ENCODE results near the gene MGLL.

MGLL gene

DNA sequence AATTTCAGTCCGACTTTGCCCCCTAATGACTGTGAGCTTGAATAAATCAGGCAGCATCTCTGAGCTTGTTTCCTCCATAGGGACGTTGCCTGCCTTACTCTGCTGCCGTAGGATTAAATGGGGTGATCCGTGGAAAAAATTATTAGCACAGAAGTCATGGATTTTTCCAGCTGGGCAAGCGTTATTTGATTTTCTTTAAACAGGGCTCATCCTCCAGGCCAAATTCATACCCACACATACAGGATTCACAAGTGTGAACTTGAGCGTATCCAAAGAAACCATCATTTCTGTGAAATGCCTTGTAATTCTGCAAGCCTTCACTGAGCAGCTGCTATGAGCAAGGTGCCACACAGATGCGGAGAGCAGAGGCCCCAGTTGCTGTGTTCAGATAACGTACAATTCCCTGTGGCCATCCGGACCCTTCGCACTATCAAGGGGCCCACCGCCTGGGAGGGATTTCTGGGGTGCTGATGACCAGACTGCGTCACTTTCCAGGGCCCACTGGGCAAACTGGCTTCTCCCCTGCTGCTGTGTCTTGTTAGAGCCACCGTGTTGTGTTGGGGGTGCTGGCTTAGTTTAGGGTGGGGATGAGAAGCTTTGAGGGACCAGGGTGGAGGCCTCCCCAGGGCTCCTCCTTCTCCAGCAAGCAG is 61.4 kb downstream of the MGLL start:
- Histone ChIP-seq H3K4me3 (ENCODE audit: low read depth, low read length) (no peak overlapping the region), H3K36me3 (replicated peaks) (no peaks in the 10 kb centered on the region), H3K27me3 (replicated peaks) (no peaks in the 10 kb centered on the region), H3K27ac (no peak overlapping the region)
- no peak for DNase-seq
- TF ChIP-seq, protein P1, sequence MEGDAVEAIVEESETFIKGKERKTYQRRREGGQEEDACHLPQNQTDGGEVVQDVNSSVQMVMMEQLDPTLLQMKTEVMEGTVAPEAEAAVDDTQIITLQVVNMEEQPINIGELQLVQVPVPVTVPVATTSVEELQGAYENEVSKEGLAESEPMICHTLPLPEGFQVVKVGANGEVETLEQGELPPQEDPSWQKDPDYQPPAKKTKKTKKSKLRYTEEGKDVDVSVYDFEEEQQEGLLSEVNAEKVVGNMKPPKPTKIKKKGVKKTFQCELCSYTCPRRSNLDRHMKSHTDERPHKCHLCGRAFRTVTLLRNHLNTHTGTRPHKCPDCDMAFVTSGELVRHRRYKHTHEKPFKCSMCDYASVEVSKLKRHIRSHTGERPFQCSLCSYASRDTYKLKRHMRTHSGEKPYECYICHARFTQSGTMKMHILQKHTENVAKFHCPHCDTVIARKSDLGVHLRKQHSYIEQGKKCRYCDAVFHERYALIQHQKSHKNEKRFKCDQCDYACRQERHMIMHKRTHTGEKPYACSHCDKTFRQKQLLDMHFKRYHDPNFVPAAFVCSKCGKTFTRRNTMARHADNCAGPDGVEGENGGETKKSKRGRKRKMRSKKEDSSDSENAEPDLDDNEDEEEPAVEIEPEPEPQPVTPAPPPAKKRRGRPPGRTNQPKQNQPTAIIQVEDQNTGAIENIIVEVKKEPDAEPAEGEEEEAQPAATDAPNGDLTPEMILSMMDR (IDR thresholded peaks at IDR 0.05; ENCODE audit: low read depth, low read length, missing control alignments) = no peak
- in situ Hi-C loops (cut with HindIII; ENCODE audit: low pct_ligation_motif_present, low sequenced_read_pairs) = no loop called here

DNA sequence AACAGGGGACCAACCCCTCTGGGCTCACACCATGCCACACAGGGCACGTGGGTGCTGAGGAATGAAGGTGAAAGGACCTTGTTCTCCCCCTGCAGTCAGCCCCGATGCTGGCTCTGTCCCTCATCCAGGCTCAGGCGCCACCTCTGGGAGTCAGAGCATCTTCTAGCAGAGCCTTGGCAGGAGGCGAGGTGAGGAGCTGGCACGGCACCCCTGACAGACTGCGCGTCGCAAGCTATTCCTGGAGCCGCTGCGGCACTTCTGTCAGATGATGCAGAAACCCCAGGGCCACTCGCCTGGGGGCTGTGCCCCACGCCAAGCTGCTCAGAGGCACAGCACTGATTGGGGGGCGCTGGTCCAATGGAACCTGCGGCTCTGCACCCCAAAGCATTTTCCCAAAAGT is 62.0 kb downstream of the MGLL start:
- no peak overlapping the region for H3K27ac ChIP-seq
- TF ChIP-seq, protein P1 (IDR thresholded peaks at IDR 0.05; ENCODE audit: low read depth, low read length, missing control alignments) = no peak
- DNase-seq = no peak
- H3K27me3 ChIP-seq (replicated peaks) = no peaks in the 10 kb centered on the region
- in situ Hi-C loops (cut with HindIII; ENCODE audit: low pct_ligation_motif_present, low sequenced_read_pairs) = no loop called here
- H3K4me3 ChIP-seq (ENCODE audit: low read depth, low read length) = no peak overlapping the region
- no peaks in the 10 kb centered on the region for H3K36me3 ChIP-seq (replicated peaks)

DNA sequence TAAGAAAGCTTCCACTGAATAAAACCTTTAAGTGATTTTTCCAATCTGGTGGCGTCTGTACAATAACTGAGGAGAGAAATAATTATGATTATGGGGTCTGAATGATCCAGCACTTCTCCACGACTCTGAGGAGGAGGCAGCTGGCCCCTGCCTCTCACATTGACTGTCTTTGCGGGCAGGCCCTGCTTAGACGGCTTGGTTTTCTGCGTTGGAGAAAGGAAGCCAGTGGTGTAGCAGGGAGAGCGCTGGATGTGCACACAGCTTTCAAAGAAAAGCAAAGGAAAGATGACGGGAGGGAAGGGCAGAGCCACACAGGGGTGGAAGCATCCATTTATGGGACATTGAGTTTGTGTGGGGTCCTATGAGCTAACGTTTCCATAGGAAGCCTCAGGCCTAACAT is 62.5 kb downstream of the MGLL start:
- in situ Hi-C loops (cut with HindIII; ENCODE audit: low pct_ligation_motif_present, low sequenced_read_pairs) = no loop called here
- DNase-seq = no peak
- TF ChIP-seq, protein P1 (IDR thresholded peaks at IDR 0.05; ENCODE audit: low read depth, low read length, missing control alignments) = no peak
- Histone ChIP-seq H3K36me3 (replicated peaks) (no peaks in the 10 kb centered on the region), H3K27ac (no peak overlapping the region), H3K4me3 (ENCODE audit: low read depth, low read length) (no peak overlapping the region), H3K27me3 (replicated peaks) (no peaks in the 10 kb centered on the region)

GRCh38 chr3:127758013-127758412 is 64.3 kb downstream of the MGLL start:
- H3K36me3 ChIP-seq (replicated peaks) = no peaks in the 10 kb centered on the region
- no peak overlapping the region for H3K27ac ChIP-seq
- DNase-seq = no peak
- no peaks in the 10 kb centered on the region for H3K27me3 ChIP-seq (replicated peaks)
- in situ Hi-C loops (cut with HindIII; ENCODE audit: low pct_ligation_motif_present, low sequenced_read_pairs) = no loop called here
- no peak overlapping the region for H3K4me3 ChIP-seq (ENCODE audit: low read depth, low read length)
- TF ChIP-seq, protein P1 (IDR thresholded peaks at IDR 0.05; ENCODE audit: low read depth, low read length, missing control alignments) = no peak

- no peaks in the 10 kb centered on the region for H3K27me3 ChIP-seq (replicated peaks)
- no peak overlapping the region for H3K27ac ChIP-seq
- TF ChIP-seq, protein P1 (IDR thresholded peaks at IDR 0.05; ENCODE audit: low read depth, low read length, missing control alignments) = no peak
- H3K4me3 ChIP-seq (ENCODE audit: low read depth, low read length) = no peak overlapping the region
- in situ Hi-C loops (cut with HindIII; ENCODE audit: low pct_ligation_motif_present, low sequenced_read_pairs) = no loop called here
- DNase-seq = no peak
- no peaks in the 10 kb centered on the region for H3K36me3 ChIP-seq (replicated peaks)
These were observed 67.0 kb downstream of the MGLL start for GRCh38 chr3:127755305-127755681.
